Measurements from ENCODE around the gene TLDC2. TPM values are rescaled to one million over a fixed set of nuclear protein-coding genes. Genes with fewer than 3 reads are reported as not detected.

The TLDC2 gene
- total RNA-seq, 3 donors from 2014 or later, result 11.6 to 35.0 (median 30.0) TPM

GRCh38 chr20:36916199-36916598 is 40.3 kb downstream of the TLDC2 start:
- no peaks in the 10 kb centered on the region for H3K4me1 ChIP-seq (ENCODE audit: low read depth)
- DNase-seq, result no peak
- H3K36me3 ChIP-seq (ENCODE audit: low read depth), result no peaks in the 10 kb centered on the region
- H3K4me3 ChIP-seq, result no peak overlapping the region
- no peak for ATAC-seq
- no peaks in the 10 kb centered on the region for H3K9me3 ChIP-seq
- TF ChIP-seq CTCF (IDR thresholded peaks at IDR 0.05), result no peak
- intact Hi-C loops (cut with DNase I, micrococcal nuclease), result no loop called here

DNA sequence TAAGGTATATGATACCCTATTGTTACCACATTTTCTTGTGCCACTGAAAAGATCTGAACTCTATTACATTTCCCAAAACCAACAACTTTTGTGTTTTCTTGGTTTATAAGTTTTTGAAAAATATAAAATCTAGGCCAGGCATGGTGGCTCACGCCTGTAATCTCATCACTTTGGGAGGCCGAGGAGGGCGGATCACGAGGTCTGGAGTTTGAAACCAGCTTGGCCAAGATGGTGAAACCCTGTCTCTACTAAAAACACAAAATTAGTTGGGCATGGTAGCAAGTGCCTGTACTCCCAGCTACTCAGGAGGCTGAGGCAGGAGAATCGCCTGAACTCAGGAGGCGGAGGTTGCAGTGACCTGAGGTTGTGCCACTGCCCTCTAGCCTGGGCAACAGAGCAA is 41.3 kb downstream of the TLDC2 start:
- DNase-seq (no peak), ATAC-seq (no peak)
- no peak for TF ChIP-seq CTCF (IDR thresholded peaks at IDR 0.05)
- intact Hi-C loops (cut with DNase I, micrococcal nuclease), result no loop called here
- Histone ChIP-seq H3K9me3 (no peaks in the 10 kb centered on the region), H3K4me1 (ENCODE audit: low read depth) (no peaks in the 10 kb centered on the region), H3K36me3 (ENCODE audit: low read depth) (no peaks in the 10 kb centered on the region), H3K4me3 (no peak overlapping the region)

GRCh38 chr20:36917943-36918342 is 42.0 kb downstream of the TLDC2 start:
- no peaks in the 10 kb centered on the region for H3K9me3 ChIP-seq
- intact Hi-C loops (cut with DNase I, micrococcal nuclease), result no loop called here
- no peak for DNase-seq
- H3K4me3 ChIP-seq, result no peak overlapping the region
- ATAC-seq, result no peak
- no peak for TF ChIP-seq CTCF (IDR thresholded peaks at IDR 0.05)
- no peaks in the 10 kb centered on the region for H3K36me3 ChIP-seq (ENCODE audit: low read depth)
- H3K4me1 ChIP-seq (ENCODE audit: low read depth), result no peaks in the 10 kb centered on the region

DNA sequence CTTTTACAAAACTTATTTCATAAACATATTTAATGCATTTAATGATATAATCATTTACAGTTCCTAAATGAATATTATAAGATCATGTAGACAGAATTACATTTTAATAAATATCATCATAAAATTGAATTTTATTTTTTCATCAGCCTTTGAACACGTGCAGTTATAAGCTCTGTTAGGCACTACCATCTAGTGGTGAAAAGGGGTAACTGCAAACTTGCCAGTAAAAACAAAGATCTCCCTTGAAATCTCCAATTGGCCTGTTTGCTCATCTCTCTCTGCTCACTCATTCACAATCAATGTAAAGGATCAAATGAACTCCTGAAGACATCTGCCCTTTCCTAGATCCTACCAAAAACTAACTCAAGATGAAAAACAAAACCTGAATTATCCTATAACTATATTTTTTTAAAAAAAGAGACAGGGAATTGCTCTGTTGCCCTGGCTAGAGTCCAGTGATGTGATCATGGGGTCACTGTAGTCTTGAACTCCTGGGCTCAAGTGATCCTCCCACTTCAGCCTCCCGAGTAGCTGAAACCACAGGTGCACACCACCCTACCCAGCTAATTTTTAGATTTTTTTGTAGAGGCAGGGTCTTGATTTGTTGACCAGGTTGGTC is 43.9 kb downstream of the TLDC2 start:
- ATAC-seq (peak; percentile 76), DNase-seq (peak in 1 of 3 donors; percentile 54)
- no peaks in the 10 kb centered on the region for H3K36me3 ChIP-seq (ENCODE audit: low read depth)
- H3K4me1 ChIP-seq (ENCODE audit: low read depth), result no peaks in the 10 kb centered on the region
- H3K9me3 ChIP-seq, result no peaks in the 10 kb centered on the region
- intact Hi-C loops (cut with DNase I, micrococcal nuclease), result no loop called here
- no peak overlapping the region for H3K4me3 ChIP-seq
- TF ChIP-seq CTCF (IDR thresholded peaks at IDR 0.05), result peak; percentile 80

DNA sequence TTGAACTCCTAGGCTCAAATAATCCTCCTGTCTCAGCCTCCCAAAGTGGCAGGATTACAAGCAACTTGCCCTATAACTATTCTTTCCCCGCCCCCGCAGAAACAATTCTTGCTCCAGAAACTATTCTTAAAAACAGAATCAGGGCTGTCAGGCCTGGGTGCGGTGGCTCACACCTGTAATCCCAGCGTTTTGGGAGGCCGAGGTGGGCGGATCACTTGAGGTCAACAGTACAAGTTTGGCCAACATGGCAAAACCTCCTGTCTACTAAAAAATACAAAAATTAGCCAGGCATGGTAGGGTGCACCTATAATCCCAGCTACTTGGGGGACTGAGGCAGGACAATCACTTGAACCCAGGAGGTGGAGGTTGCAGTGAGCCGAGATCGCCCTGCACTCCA is 44.4 kb downstream of the TLDC2 start:
- intact Hi-C loops (cut with DNase I, micrococcal nuclease), result no loop called here
- H3K36me3 ChIP-seq (ENCODE audit: low read depth), result no peaks in the 10 kb centered on the region

More for the DNA sequence above, 44.4 kb downstream of the TLDC2 start:
- no peak overlapping the region for H3K4me3 ChIP-seq
- TF ChIP-seq CTCF (IDR thresholded peaks at IDR 0.05), result no peak
- no peaks in the 10 kb centered on the region for H3K9me3 ChIP-seq
- no peaks in the 10 kb centered on the region for H3K4me1 ChIP-seq (ENCODE audit: low read depth)
- no peak for ATAC-seq
- no peak for DNase-seq
